Gastroesophageal sphincter (tissue), 3 donors: ENCODE results near the gene LANCL2.

ENCODE experiments used
- CTCF ChIP-seq, 4 experiments: fragments of 200-600 bp in 2 of 4; fragments of 450-650 bp in 2 of 4; sonication (generic) in 1 of 4; IDR thresholded peaks; one replicate each; pipeline ENCODE4 v1.5.1; 2017 to 2019; ENCODE audit warnings: antibody characterized with exemption in 4 of 4, mild to moderate bottlenecking in 2 of 4, moderate library complexity in 2 of 4
- EP300 ChIP-seq: sonication (generic); formaldehyde crosslinking; IDR thresholded peaks from one replicate; pipeline ENCODE4 v1.6.1; 2017; ENCODE audit warnings: antibody characterized with exemption, mild to moderate bottlenecking
- POLR2AphosphoS5 ChIP-seq: sonication (generic); formaldehyde crosslinking; IDR thresholded peaks from one replicate; pipeline ENCODE4 v1.6.1; 2017; ENCODE audit warnings: antibody characterized with exemption

GRCh38 chr7:55382251-55382650 is 17.1 kb downstream of the LANCL2 start:
- no peak for TF ChIP-seq EP300
- no peak for TF ChIP-seq CTCF (IDR thresholded peaks at IDR 0.05)
- no peak for TF ChIP-seq POLR2AphosphoS5
